GM23338 (cell line): ENCODE measurements around the gene MYL5. TPM values are rescaled to one million over a fixed set of nuclear protein-coding genes. Genes with fewer than 3 reads are reported as not detected.

Source experiments
- ATAC-seq: fragments of 200-7000 bp; cut with Tn5 transposase; 3 replicates; pipeline ENCODE4 v1.9.1; 2020
- DNase-seq: peaks from one replicate; pipeline ENCODE4 v3.0.0-alpha.2; 2015; ENCODE audit warnings: low spot score
- H2AFZ ChIP-seq: fragments of 200-600 bp; sonication (generic); 2 replicates; pipeline ENCODE4 v1.8.0; 2016; ENCODE audit warnings: antibody characterized with exemption, mild to moderate bottlenecking, moderate library complexity
- H3F3A ChIP-seq: fragments of 200-600 bp; sonication (generic); replicated peaks from 2 replicates; pipeline ENCODE4 v1.8.0; 2017; ENCODE audit warnings: antibody characterized with exemption, mixed run types, low read depth
- H3K27ac ChIP-seq: fragments of 200-600 bp; sonication (generic); 2 replicates; pipeline ENCODE4 v1.6.1; 2016; ENCODE audit warnings: low read depth
- H3K27me3 ChIP-seq: fragments of 200-600 bp; sonication (generic); 2 replicates; pipeline ENCODE4 v1.8.0; 2016; ENCODE audit warnings: mild to moderate bottlenecking, mixed run types, moderate library complexity; ENCODE audit not compliant: insufficient read depth
- H3K36me3 ChIP-seq: fragments of 200-600 bp; sonication (generic); 2 replicates; pipeline ENCODE4 v1.8.0; 2016; ENCODE audit warnings: mild to moderate bottlenecking; ENCODE audit not compliant: insufficient read depth
- H3K4me1 ChIP-seq: fragments of 200-600 bp; sonication (generic); 2 replicates; pipeline ENCODE4 v1.8.0; 2016; ENCODE audit warnings: mild to moderate bottlenecking, moderate library complexity; ENCODE audit not compliant: insufficient read depth
- H3K4me2 ChIP-seq: fragments of 200-600 bp; sonication (generic); 2 replicates; pipeline ENCODE4 v1.7.1; 2017; ENCODE audit warnings: mixed run types
- H3K4me3 ChIP-seq: fragments of 200-600 bp; sonication (generic); 2 replicates; pipeline ENCODE4 v1.6.1; 2016; ENCODE audit warnings: mixed run types
- H3K79me2 ChIP-seq: fragments of 200-600 bp; sonication (generic); replicated peaks from 2 replicates; pipeline ENCODE4 v1.8.0; 2017; ENCODE audit warnings: mild to moderate bottlenecking; ENCODE audit not compliant: insufficient read depth
- H3K9me2 ChIP-seq: fragments of 200-600 bp; sonication (generic); 2 replicates; pipeline ENCODE4 v1.8.0; 2017; ENCODE audit not compliant: insufficient read depth
- H4K20me1 ChIP-seq: fragments of 200-600 bp; sonication (generic); replicated peaks from 2 replicates; pipeline ENCODE4 v1.8.0; 2017; ENCODE audit warnings: mild to moderate bottlenecking; ENCODE audit not compliant: insufficient read depth
- H3K27ac Mint-ChIP-seq: 2 replicates; pipeline ENCODE4 v1.8.0; 2020; ENCODE audit warnings: inconsistent platforms, mild to moderate bottlenecking, moderate library complexity, mixed read lengths
- H3K27me3 Mint-ChIP-seq: 3 replicates; pipeline ENCODE4 v1.8.0; 2022; ENCODE audit warnings: low read depth, mild to moderate bottlenecking, moderate library complexity, mixed read lengths, inconsistent platforms; ENCODE audit not compliant: insufficient read depth, poor library complexity
- H3K36me3 Mint-ChIP-seq: 3 replicates; pipeline ENCODE4 v1.8.0; 2021; ENCODE audit warnings: low read depth, mild to moderate bottlenecking, inconsistent platforms, moderate library complexity, mixed read lengths
- H3K4me1 Mint-ChIP-seq: 3 replicates; pipeline ENCODE4 v1.8.0; 2020; ENCODE audit warnings: mild to moderate bottlenecking, inconsistent platforms, mixed read lengths
- H3K4me3 Mint-ChIP-seq: 3 replicates; pipeline ENCODE4 v1.8.0; 2021; ENCODE audit warnings: moderate library complexity, mild to moderate bottlenecking, inconsistent platforms, mixed read lengths
- H3K9me3 Mint-ChIP-seq: 3 replicates; pipeline ENCODE4 v1.8.0; 2020; ENCODE audit warnings: moderate library complexity, mild to moderate bottlenecking, inconsistent platforms, mixed read lengths
- CREB1 ChIP-seq: fragments of 250-450 bp; sonication (Bioruptor Pico); IDR thresholded peaks from 2 replicates; pipeline ENCODE4 v1.5.0; 2020; ENCODE audit warnings: low read depth, mild to moderate bottlenecking, moderate library complexity
- ETS1 ChIP-seq: IDR thresholded peaks from 2 replicates; pipeline ENCODE4 v1.6.1; 2016; ENCODE audit warnings: antibody characterized with exemption
- EZH2 ChIP-seq: fragments of 200-600 bp; sonication (generic); IDR thresholded peaks from one replicate; pipeline ENCODE4 v1.8.0; 2017; ENCODE audit warnings: antibody characterized with exemption, mild to moderate bottlenecking, low read depth; ENCODE audit not compliant: unreplicated experiment
- EZH2phosphoT487 ChIP-seq: fragments of 200-600 bp; sonication (generic); IDR thresholded peaks from one replicate; pipeline ENCODE4 v1.8.1; 2018; ENCODE audit warnings: antibody characterized with exemption; ENCODE audit not compliant: unreplicated experiment
- JUNB ChIP-seq: IDR thresholded peaks from one replicate; pipeline ENCODE4 v1.6.1; 2016; ENCODE audit warnings: antibody characterized with exemption; ENCODE audit not compliant: unreplicated experiment
- NANOG ChIP-seq: IDR thresholded peaks from 2 replicates; pipeline ENCODE4 v1.6.1; 2016; ENCODE audit warnings: antibody characterized with exemption, borderline replicate concordance
- POLR2AphosphoS5 ChIP-seq: IDR thresholded peaks from 2 replicates; pipeline ENCODE4 v1.6.1; 2016; ENCODE audit warnings: antibody characterized with exemption, low read depth
- STAT1 ChIP-seq: IDR thresholded peaks from one replicate; pipeline ENCODE4 v1.6.1; 2016; ENCODE audit warnings: antibody characterized with exemption; ENCODE audit not compliant: unreplicated experiment
- ZNF114 ChIP-seq: fragments of 250-450 bp; sonication (Bioruptor Pico); IDR thresholded peaks from 2 replicates; pipeline ENCODE4 v1.5.0; 2020; ENCODE audit warnings: mild to moderate bottlenecking, moderate library complexity
- ZNF331 ChIP-seq: fragments of 250-450 bp; sonication (Bioruptor Pico); IDR thresholded peaks from 2 replicates; pipeline ENCODE4 v1.5.0; 2020; ENCODE audit warnings: low read depth, mild to moderate bottlenecking, moderate library complexity
- polyA plus RNA-seq: library from polyadenylated mRNA; unstranded; fragments of >200 nt; fragmentation: Nextera tagmentation; extraction: Ambion mirVana; gene quantifications from 2 replicates; pipeline ENCODE4 v1.2.1, GENCODE V29; 2016
- total RNA-seq: library from RNA; depleted of rRNA; stranded (reverse); fragments of >200 nt; shearing (Covaris generic); gene quantifications from 2 replicates; pipeline ENCODE4 v1.2.3, GENCODE V29; 2014
- TF ChIP-seq, protein P1 (sequence below), 2 experiments: fragments of 200-600 bp in 1 of 2; sonication (generic) in 1 of 2; conservative IDR thresholded peaks; 2 replicates each; pipeline versions ENCODE4 v1.5.1 to v1.6.1; 2016 to 2017; ENCODE audit warnings: antibody characterized with exemption in 2 of 2, low read depth in 2 of 2, mild to moderate bottlenecking in 2 of 2, moderate library complexity in 1 of 2
- TF ChIP-seq, protein P2 (sequence below): IDR thresholded peaks from one replicate; pipeline ENCODE4 v1.6.1; 2018; ENCODE audit warnings: antibody characterized with exemption; ENCODE audit not compliant: unreplicated experiment

MYL5 gene
- total and polyA plus RNA-seq, 2 experiments from 2014 or later = 3.0 to 4.4 TPM

DNA sequence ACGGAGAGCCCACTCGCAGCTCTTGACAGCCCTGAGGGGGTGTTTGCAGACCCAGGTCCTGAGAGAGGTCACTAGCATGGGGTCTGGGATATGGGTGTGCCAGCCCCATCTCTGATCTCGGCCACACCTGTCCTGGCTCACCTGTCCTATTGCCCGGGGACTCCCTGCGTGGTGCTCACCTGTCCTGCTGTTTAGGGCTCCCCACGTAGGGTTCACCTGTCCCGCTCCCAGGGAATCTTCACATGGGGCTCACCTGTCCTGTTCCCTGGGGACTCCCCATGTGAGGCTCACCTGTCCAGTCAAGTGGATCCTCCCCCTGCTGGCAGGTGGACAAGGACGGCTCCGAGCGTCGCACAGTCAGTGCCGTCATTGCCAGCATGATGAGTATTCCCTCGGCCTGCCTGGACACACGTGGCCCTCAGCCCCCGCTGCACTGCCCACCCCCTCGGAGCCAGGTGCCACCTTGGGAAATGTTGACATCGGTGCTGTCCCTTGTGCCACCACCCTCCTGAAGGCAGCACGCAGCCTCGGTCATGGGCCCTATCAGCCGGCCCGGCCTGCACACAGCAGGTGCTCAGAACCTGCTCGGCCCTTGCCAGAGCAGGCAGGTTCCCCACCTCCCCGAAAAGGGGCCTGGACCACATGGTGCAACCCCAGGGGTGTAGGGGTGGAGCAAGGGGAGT, 8.3 kb downstream of the MYL5 start (continued):
- TF ChIP-seq JUNB (no peak), POLR2AphosphoS5 (no peak), ETS1 (no peak), CREB1 (CRISPR knock-in tag) (no peak), STAT1 (no peak)

DNA sequence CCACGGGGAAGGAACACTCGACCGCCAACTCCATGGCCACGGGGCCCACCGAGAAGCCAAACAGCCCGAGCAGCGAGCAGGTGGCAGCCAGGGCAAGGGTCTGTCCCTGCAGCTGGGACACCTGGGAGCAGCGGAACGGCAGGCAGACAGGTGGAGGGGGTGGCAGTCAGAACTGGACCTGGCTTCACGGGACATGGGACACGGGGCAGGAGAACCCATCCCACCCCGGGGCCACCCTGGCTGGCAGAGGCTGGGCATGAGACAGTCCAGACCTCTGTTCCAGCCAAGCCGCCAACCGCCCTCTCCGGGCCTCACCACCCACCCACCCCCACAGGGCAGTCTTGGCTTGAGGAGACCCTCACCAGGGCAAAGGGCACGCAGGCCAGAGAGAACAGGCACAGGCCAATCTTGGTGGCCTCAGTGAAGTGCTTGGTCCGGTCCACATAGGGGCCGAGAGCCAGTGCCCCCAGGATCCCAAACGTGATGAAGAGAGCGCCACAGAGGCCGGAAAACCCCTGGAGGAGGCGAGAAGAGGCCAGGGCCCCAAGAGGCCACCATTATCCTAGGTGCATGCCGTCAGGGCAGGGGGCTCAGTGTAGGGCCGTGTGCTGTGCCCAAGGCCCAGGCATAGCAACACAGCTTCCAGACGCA, 9.0 kb downstream of the MYL5 start:
- DNase-seq = no peak
- no peak overlapping the region for H3K4me2 ChIP-seq
- H3K4me1 ChIP-seq = no peaks in the 10 kb centered on the region
- no peak overlapping the region for H3K27ac ChIP-seq
- peaks cover 7% of the 10 kb centered on the region; the same call in 1 of the 2 replicates for H3F3A ChIP-seq
- H3K9me3 Mint-ChIP-seq = no peaks in the 10 kb centered on the region; the same call in 1 of the 3 replicates
- peaks cover 13% of the 10 kb centered on the region for H3K4me1 Mint-ChIP-seq
- H4K20me1 ChIP-seq = no peaks in the 10 kb centered on the region
- ATAC-seq = peak; percentile 5
- no peaks in the 10 kb centered on the region for H3K27me3 ChIP-seq
- no peaks in the 10 kb centered on the region for H3K36me3 ChIP-seq
- H3K4me3 Mint-ChIP-seq = no peak overlapping the region; the same call in 2 of the 3 replicates
- H3K4me3 ChIP-seq = no peak overlapping the region
- no peak overlapping the region for H2AFZ ChIP-seq
- no peaks in the 10 kb centered on the region for H3K79me2 ChIP-seq
- no peaks in the 10 kb centered on the region for H3K9me2 ChIP-seq
- H3K36me3 Mint-ChIP-seq = no peaks in the 10 kb centered on the region; the same call in 2 of the 3 replicates
- H3K27ac Mint-ChIP-seq = no peak overlapping the region
- peaks cover 14% of the 10 kb centered on the region for H3K27me3 Mint-ChIP-seq
- TF ChIP-seq, protein P1, sequence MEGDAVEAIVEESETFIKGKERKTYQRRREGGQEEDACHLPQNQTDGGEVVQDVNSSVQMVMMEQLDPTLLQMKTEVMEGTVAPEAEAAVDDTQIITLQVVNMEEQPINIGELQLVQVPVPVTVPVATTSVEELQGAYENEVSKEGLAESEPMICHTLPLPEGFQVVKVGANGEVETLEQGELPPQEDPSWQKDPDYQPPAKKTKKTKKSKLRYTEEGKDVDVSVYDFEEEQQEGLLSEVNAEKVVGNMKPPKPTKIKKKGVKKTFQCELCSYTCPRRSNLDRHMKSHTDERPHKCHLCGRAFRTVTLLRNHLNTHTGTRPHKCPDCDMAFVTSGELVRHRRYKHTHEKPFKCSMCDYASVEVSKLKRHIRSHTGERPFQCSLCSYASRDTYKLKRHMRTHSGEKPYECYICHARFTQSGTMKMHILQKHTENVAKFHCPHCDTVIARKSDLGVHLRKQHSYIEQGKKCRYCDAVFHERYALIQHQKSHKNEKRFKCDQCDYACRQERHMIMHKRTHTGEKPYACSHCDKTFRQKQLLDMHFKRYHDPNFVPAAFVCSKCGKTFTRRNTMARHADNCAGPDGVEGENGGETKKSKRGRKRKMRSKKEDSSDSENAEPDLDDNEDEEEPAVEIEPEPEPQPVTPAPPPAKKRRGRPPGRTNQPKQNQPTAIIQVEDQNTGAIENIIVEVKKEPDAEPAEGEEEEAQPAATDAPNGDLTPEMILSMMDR (conservative IDR thresholded peaks at IDR 0.05; ENCODE audit: low read depth in 2 of 2) = no peak
- TF ChIP-seq, protein P2, sequence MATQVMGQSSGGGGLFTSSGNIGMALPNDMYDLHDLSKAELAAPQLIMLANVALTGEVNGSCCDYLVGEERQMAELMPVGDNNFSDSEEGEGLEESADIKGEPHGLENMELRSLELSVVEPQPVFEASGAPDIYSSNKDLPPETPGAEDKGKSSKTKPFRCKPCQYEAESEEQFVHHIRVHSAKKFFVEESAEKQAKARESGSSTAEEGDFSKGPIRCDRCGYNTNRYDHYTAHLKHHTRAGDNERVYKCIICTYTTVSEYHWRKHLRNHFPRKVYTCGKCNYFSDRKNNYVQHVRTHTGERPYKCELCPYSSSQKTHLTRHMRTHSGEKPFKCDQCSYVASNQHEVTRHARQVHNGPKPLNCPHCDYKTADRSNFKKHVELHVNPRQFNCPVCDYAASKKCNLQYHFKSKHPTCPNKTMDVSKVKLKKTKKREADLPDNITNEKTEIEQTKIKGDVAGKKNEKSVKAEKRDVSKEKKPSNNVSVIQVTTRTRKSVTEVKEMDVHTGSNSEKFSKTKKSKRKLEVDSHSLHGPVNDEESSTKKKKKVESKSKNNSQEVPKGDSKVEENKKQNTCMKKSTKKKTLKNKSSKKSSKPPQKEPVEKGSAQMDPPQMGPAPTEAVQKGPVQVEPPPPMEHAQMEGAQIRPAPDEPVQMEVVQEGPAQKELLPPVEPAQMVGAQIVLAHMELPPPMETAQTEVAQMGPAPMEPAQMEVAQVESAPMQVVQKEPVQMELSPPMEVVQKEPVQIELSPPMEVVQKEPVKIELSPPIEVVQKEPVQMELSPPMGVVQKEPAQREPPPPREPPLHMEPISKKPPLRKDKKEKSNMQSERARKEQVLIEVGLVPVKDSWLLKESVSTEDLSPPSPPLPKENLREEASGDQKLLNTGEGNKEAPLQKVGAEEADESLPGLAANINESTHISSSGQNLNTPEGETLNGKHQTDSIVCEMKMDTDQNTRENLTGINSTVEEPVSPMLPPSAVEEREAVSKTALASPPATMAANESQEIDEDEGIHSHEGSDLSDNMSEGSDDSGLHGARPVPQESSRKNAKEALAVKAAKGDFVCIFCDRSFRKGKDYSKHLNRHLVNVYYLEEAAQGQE = no peak
- TF ChIP-seq STAT1 = no peak
- TF ChIP-seq CREB1 (CRISPR knock-in tag) = no peak
- no peak for TF ChIP-seq JUNB
- TF ChIP-seq ETS1 = no peak
- TF ChIP-seq EZH2 = no peak
- no peak for TF ChIP-seq ZNF114 (CRISPR knock-in tag)
- TF ChIP-seq EZH2phosphoT487 = no peak
- no peak for TF ChIP-seq ZNF331
- no peak for TF ChIP-seq POLR2AphosphoS5
- TF ChIP-seq NANOG = no peak
